HK-2 (cell line): ENCODE results near the gene IQCF5.
"Not testable (repeated sequence)": the region's sequence is repeated elsewhere in the genome, so short reads cannot be mapped to it uniquely, and the experiment has no call there.

Source experiments
- DNase-seq: peaks from one replicate; pipeline ENCODE4 v3.0.0-alpha.2; 2018; ENCODE audit not compliant: unreplicated experiment

Gene IQCF5

GRCh38 chr3:51868896-51869295 is 6.5 kb downstream of the IQCF5 start:
- DNase-seq: not testable (repeated sequence)

- DNase-seq: no peak
Measured at GRCh38 chr3:51862886-51863285, 12.5 kb downstream of the IQCF5 start.

- no peak for DNase-seq
Measured at GRCh38 chr3:51860703-51861665, 14.4 kb downstream of the IQCF5 start, which contains the start of gene IQCF2. Gene IQCF2 (plus strand): TSS chr3:51861615. CDS start chr3:51861667, 52 bp downstream.

- not testable (repeated sequence) for DNase-seq
Measured at GRCh38 chr3:51855411-51855810, 20.0 kb downstream of the IQCF5 start.

- DNase-seq: no peak
Measured at GRCh38 chr3:51845129-51845528, 30.3 kb downstream of the IQCF5 start.

GRCh38 chr3:51836606-51837005 is 38.8 kb downstream of the IQCF5 start:
- DNase-seq: no peak

GRCh38 chr3:51830836-51831385 is 44.5 kb downstream of the IQCF5 start:
- DNase-seq: no peak

- DNase-seq: no peak
Measured at GRCh38 chr3:51830345-51830744, 45.1 kb downstream of the IQCF5 start.

GRCh38 chr3:51828297-51828696 is 47.1 kb downstream of the IQCF5 start:
- no peak for DNase-seq
